GM19328 (cell line): ENCODE data around the gene SENP1.
A peak's percentile ranks its signal among the peaks of the same experiment; 100 is the strongest.
"Not testable (repeated sequence)": the region's sequence is repeated elsewhere in the genome, so short reads cannot be mapped to it uniquely, and the experiment has no call there.

ENCODE experiments used
- ATAC-seq: cut with Tn5 transposase; IDR thresholded peaks from one replicate; pipeline ENCODE4 v1.9.1; 2021; ENCODE audit warnings: mild to moderate bottlenecking, moderate library complexity; ENCODE audit not compliant: unreplicated experiment

Gene SENP1

DNA sequence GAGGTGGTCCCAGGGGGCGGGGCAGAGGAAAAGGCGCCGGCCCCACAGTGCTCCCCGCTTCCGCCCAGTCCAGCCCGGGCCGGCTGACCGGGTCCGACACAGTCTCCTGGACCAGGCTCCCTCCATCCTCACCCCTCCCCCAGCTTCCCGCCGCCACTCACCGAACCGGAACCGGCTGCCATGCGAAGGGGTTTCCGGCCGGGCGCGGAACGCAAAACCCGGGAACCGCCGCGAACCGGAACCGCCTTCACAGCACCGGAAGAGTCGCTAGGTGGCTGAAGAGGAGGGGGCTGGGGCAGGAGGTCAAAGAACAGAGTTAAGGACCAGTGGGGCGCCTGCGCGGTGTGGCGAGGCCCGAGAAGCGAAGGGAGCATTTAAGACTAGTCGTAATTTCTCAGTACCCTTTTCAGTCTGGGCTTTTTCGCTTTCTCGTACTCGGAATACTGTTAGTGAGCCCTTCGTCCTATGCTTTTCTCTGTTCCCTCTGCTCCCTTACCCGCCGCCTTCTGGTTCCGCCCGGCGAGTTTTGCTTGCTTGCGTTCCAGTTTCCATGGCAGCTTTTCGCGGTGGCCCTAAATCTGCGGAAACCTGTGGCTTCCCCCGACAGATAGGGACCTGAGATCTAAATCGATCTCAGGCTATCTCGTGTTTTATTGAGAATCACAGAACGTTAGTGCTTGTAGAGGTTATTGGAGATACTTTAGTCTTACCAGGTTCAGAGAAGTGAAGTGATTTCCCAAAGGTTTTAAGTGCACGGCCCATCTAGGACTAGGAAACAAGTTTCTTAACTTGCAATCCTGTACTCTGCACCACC lies at the start of gene SENP1:
SENP1 (minus strand) TSS at position 213 of the 814 bp plus-strand sequence. CDS start 4,607 bp downstream, outside the sequence.
- peak; percentile 65 for ATAC-seq

DNA sequence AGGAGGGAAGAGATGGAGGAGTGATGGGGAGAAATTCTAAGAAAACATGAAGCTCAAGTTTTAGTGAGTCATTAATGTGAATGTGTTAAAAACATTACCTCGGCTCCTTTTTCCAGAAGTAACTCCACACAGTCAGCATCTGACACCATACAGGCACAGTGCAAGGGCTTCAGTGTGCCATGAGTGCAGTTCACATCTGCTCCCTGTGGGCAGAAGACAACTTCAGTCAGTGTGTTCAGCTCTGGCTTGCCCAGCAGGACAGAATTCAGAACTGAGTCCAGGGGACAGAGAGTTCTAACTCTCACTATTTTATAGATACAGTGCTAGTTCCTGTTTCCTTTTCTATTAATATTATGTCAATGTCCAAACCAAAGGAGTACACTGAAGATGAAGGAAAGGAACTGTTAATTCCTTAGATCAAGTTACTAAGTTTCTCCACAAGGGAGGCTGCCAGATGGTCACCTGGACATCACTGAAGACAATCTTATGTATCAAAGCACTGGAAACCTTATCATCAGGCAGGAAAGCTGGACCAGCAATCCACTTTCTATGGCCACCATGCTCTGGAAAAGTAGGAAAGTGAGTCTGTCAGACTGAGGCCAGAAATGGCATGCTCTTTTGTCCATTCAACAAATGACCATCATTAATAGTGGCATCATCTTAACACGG lies 45.4 kb upstream of the SENP1 start:
- no peak for ATAC-seq

DNA sequence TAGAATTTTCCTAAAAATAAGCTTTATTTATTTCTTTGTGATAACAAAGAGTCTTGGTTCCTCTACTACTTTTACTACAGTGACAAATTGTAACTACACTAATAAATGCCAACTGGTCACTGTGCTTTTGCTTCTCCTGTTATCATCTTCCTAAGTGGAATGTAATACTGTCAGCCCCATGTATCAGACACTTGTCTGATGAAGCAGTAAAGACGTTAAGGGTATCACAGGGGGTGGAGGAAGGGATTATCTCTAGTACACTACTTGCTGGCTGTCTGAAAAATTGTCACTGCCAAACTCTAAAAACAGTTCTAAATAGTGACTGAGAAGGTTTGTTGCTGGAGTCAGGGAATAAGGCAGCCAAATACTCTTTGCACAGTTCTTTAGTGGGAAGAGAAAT lies 40.1 kb upstream of the SENP1 start:
- no peak for ATAC-seq

DNA sequence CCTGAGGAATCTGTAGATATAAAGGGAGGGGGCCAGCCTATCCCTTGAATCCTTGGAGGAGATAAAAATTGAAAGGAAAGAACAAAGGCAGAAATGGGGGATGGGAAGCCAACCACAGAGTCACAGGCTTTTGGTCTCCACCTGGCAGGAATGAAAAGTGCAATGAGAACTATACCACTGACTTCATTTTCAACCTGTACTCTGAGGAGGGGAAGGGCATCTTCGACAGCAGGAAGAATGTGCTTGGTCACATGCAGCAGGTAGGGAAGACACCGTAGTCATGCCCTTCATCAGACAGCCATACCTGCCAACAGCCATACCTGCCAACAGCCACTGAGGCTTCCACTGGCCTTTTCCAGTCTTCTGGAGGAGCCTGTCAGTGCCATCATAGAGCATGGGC lies 38.0 kb upstream of the SENP1 start:
- ATAC-seq, result no peak

DNA sequence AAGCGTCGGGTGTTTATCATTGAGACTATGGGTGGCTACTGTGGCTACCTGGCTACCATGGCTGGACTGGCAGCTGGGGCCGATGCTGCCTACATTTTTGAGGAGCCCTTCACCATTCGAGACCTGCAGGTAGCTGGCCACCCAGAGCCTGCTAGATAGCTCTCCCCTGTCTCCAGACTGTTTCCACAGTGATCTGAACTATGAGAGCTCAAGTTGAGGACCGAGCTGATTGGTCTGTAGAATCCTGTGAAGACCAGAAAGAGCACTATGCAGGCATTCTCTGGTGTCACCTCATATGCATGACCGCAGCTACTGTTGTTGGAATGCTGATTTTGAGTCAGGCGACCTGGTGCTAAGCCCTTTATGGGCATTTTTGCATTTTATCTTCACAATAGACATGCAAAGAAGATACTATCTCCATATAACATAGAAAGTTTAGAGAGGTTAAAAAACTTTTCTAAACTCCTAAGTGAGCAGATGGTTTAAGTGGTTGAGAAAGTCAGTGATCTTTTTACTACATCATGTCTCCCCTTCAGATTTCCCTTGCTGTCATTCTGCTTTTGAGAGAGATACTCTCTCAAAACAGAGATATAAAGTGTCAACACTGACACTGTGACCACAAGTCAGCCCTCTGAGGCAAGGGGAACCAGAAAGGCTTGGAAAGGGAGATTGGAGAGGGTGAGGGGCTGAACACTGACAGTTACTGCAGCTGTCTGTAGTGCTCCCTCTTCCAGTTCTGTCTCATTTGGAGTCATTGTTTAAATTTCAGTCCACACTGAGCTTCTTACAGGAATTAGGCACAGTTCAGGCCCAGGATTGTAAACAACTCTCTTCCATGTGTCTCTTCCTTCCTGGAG lies 37.2 kb upstream of the SENP1 start:
- ATAC-seq, result no peak

DNA sequence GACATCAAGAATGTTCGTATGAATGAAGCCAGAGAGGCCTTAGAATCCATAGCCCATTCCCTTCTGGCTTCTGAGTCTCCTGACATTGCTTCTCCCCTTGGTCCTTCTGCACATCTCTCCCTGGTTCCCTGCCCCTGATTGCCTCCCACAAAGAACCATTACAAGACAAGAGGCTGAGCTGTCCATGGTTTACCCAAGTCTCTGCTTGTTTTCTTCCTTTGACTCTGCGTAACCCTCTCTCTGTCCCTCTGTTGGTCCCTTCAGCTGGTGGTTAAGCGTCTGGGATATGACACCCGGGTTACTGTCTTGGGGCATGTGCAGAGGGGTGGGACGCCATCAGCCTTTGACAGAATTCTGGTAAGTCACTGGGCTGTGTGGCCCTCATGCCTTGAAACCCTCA lies 29.1 kb upstream of the SENP1 start:
- ATAC-seq, result no peak

DNA sequence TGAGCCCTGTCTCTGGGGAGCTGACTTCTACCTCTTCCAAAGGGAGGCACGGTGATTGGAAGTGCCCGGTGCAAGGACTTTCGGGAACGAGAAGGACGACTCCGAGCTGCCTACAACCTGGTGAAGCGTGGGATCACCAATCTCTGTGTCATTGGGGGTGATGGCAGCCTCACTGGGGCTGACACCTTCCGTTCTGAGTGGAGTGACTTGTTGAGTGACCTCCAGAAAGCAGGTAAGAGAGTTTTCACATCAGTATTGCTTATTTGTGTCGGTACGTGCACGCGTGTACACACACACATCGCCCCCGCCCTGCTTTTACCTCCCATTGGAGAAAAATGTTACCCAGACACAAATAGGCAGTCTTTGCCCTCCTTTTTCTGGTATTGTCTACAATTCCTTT lies 26.9 kb upstream of the SENP1 start:
- ATAC-seq, result no peak

DNA sequence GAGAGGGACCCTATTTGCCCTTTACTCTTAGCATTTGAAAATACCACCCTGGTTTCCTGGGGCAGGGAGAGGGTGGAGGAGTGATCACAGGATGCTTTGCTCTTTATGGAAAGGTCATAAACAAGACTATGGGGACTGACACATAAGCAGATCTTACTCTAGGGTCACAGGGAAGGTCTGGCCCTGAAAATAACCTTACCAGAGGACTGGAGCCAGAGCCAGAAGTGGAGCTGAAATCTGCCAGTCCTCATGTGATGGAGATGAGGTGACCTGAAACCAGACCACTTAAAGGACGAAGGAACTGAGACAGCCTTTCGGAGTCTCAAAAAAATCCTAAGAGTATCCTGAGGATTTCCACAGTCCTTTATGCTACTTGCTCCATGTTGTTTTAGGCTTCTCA lies 25.6 kb upstream of the SENP1 start:
- ATAC-seq, result no peak

DNA sequence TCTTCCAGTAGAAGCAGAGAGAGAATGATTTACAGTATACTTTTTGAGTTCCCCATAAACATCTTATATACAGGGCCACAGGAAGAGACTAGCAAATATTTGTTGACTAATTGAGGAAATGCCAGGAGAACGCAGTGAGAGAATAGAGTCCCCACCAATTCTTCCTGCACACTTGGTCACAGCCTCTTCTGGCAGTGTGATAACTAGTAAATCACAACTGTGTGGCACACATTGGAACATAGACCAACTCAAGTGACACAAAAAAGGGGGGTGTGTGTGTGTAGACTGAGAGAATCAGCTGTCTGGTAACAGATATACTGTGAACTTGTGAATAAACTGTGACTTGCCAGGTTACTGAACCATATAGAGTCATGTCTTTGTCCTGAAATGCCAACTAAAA lies 23.5 kb upstream of the SENP1 start:
- ATAC-seq, result no peak

- ATAC-seq, result no peak
These were observed 22.9 kb upstream of the SENP1 start for GRCh38 chr12:48128800-48129199.

- ATAC-seq, result no peak
These were observed 21.2 kb upstream of the SENP1 start for GRCh38 chr12:48126953-48127630.

- ATAC-seq, result no peak
These were observed 20.1 kb upstream of the SENP1 start for GRCh38 chr12:48125985-48126384.

DNA sequence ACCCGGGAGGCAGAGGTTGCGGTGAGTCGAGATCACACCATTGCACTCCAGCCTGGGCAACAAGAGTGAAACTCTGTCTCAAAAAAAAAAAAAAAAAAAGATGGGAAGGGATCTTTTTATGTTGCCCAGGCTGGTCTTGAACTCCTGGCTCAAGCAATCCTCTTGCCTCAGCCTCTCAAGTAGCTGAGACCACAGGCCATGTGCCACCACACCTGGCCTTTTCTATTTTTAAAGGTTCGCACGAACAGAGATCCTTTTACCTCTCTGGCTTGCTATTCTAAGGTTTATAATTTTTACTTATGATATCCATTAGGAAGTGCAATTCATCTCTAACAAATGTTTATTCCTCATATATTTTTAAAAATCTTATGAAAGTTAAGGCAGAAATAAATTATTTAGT lies 19.7 kb upstream of the SENP1 start:
- not testable (repeated sequence) for ATAC-seq

GRCh38 chr12:48123169-48123568 lies 17.3 kb upstream of the SENP1 start:
- no peak for ATAC-seq

- ATAC-seq, result no peak
These were observed 16.4 kb upstream of the SENP1 start for GRCh38 chr12:48122065-48122834.

DNA sequence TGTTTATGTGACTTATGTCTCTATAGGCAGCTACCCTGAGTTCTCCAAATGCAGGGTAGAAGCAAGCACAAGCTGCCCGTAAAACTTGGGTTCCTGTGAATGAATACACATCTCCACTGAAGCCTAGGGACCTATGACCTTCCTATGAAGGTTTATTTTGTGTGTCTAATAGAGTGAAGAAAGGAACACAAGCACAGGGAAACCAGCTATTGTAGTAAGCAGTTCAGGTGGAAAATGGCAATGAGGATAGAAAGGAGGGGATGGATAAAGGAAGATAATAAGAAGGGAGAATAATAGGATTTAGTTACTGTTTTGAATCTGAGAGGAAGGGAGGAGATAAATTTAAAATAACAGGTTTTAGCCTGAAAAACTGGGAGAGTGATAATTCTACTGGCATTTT lies 15.6 kb upstream of the SENP1 start:
- ATAC-seq, result no peak

- ATAC-seq, result no peak
These were observed 13.9 kb upstream of the SENP1 start for GRCh38 chr12:48119834-48120195.

DNA sequence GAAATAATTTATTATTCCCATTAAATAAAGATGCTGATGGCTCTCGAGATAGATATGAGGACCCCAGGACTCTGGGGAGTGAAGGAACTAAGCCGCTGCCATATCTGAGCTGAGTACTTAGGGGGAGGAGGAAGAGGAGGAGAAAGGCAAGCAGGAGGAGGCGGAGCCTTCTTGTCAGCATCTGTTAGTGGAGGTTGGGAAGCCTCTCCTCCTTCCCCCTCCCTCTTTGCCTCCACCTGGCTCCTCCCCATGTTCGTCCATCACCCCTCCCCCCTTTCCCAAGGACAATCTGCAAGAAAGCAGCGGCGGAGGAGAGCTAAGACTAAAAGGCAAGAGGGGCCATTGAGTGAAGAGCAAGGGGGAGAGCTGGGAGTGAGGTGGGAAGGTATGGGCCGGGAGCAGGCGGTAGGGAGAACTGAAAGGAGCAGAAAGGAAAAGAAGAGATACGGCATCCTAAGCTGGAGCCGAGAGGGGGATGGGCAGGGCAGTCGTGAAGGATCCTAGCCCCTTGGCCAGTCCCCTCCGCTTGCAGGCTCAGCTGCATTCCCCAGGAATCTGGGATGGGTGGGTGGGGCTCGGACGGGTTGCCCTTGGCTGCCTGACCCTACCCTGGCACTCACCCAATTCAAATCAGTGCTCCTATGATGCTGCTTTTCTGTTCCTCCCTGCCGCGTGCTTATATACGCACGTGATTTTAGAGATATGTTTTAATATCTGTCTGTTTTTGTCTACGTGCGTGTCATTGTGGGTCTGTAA lies 13.4 kb upstream of the SENP1 start, which contains the start of gene PFKM:
PFKM (plus strand) TSS at position 287 of the 756 bp plus-strand sequence. CDS start 3,411 bp downstream, outside the sequence.
- peak; percentile 98 for ATAC-seq

DNA sequence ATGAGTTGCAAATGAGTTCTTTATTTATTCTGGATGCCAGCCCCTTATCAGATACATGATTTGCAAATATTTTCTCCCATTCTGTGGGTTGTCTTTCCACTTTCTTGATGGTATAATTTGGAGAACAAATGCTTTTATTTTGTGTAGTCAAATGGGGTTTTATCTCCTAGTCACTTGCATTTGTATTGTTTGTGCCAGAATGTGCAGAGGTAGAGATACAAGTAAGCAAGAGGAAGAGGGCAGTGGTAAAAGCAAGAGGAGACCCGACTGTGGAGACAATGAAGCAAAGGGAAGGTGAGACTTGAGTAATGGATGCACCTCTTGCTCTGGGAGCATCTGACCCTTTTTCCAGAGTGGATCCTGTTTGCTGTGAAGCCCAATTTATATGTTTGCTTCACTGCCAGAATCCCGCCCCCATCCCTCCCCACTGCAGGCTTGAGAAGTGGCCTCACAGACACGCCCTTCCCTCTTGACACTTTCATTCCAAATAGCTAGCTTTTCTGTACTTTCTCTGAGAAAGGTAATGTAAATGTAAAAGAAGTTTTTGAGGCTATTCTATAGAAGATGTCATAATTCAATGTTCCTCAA lies 12.5 kb upstream of the SENP1 start:
- no peak for ATAC-seq
